Measurements from ENCODE around the gene RPS15. TPM values are rescaled to one million over a fixed set of nuclear protein-coding genes. Genes with fewer than 3 reads are reported as not detected.

The RPS15 gene
- polyA plus RNA-seq, 10 donors, result 743 to 1,364 (median 1,019) TPM

- peak; percentile 93 to 97 (median 95) for DNase-seq
Measured at GRCh38 chr19:1478934-1479707, 40.9 kb downstream of the RPS15 start, which contains the start of gene C19orf25. Gene C19orf25, minus strand, starts transcription at chr19:1479215. Its CDS starts 312 bp downstream, at chr19:1478903.

DNA sequence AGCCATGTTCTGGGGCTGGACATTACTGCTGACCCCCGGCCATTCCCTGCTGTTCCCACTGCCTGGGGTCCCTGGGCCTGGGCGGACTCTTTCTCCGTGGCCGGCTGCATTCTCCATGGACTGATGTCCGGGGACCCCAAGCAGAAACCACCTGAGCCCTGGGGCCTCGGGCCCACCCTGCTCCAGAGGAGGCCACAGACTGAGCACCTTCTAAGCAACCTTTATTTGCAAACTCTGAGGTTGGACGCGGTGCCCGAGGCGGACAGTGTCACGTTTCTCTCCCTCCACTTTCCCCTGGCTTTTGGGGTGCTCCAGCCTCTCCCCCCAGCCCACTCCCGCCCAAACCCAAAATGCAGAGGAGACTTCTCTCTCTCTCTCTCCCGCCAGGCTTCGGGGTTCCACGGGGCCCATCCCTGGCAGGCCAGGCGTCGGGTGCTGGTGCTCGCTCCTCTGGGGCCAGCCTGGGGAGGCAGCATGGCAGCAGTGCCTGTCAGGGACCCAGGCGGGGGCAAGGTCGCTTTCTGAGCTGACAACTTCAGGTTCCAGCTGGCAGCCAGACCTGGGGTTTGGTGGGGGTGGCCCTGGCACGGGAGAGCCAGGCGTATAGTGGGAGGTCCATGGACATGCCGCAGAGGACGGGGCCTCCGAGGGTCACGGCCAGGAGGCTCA lies 43.2 kb downstream of the RPS15 start:
- DNase-seq, result no peak

- no peak for DNase-seq
Measured at GRCh38 chr19:1481893-1482360, 43.7 kb downstream of the RPS15 start.

GRCh38 chr19:1482361-1483130 lies 44.4 kb downstream of the RPS15 start:
- no peak for DNase-seq

DNA sequence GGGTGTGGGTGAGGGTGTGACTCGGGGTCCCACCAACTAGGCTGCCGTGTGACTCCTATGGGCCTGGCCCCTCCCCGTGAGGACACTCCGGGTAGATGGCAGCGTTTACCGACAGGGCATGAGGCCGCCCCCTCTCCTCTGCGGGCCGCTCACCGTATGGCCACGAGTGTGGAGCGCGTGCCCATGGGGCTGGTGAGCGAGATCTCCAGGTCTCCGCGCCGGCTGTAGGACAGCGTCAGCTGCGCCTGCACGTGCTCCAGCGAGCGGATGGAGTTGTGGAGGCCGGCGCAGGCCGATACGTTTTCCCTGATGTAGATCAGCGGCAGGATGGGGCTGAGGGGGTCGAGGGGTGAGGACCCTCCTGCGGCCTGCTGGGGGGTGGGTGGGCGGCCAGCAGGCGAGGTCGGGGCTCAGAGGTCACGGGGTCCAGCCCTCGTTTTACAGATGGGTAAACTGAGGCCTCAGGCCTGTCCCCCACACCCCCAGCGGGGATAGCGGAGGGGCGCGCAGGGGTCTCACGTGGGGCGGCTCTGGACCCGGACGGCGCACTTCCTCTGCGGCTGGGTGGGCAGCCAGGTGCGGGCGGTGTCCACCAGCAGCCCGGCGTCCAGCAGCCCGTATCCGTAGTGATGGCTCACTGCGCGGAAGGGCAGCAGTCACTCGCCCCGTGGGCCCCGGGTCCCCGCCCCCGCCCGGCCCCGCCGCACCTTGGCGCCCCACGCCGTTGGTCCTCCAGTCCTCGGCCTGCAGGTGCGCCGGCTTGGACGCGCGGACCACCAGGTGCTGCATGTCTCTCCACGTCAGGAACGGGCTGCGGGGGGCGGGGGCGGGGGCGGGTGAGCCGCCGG lies 45.2 kb downstream of the RPS15 start:
- DNase-seq, result no peak

DNA sequence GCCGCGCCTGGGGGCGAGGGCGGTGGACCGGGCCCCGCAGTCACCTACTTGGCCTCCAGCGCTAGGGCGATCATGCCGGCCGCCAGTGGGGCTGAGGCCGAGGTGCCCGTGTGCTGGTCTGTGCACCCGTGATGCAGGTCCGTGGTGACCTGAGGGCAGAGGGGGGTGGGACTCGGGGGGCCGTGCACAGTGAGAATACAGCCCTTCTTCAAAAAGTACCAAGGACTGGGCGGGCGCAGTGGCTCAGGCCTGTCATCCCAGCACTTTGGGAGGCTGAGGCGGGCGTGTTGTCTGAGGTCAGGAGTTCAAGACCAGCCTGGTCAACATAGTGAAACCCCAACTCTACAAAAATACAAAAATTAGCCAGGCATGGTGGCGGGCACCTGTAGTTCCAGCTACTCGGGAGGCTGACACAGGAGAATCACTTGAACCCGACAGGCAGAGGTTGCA lies 45.8 kb downstream of the RPS15 start:
- no peak for DNase-seq

GRCh38 chr19:1486720-1487575 lies 48.8 kb downstream of the RPS15 start:
- DNase-seq, result no peak

GRCh38 chr19:1487576-1488281 lies 49.5 kb downstream of the RPS15 start:
- DNase-seq, result no peak

GRCh38 chr19:1488282-1488601 lies 50.0 kb downstream of the RPS15 start:
- no peak for DNase-seq

- no peak for DNase-seq
Measured at GRCh38 chr19:1489463-1490310, 51.5 kb downstream of the RPS15 start.

Other genes with a start within 250 kb of the RPS15 start
- gene STK11, start 232.6 kb upstream of the RPS15 start, polyA plus RNA-seq (ENCODE audit: insufficient read length in 10 of 10), result 10 to 100 TPM; 37.8 to 53.7 (median 47.7) TPM
- 1 to 10 TPM in 7 of 10 donors, under 1 TPM in 3; 0.97 to 2.7 (median 1.2) TPM for gene CBARP, start 200.4 kb upstream of the RPS15 start, polyA plus RNA-seq (ENCODE audit: insufficient read length in 10 of 10)
- gene ATP5F1D, start 196.6 kb upstream of the RPS15 start, polyA plus RNA-seq (ENCODE audit: insufficient read length in 10 of 10), result 100 to 1,000 TPM; 114 to 184 (median 135) TPM
- 10 to 100 TPM; 27.7 to 44.0 (median 33.6) TPM for gene MIDN, start 189.8 kb upstream of the RPS15 start, polyA plus RNA-seq (ENCODE audit: insufficient read length in 10 of 10)
- 100 to 1,000 TPM; 408 to 480 (median 436) TPM for gene CIRBP, start 169.1 kb upstream of the RPS15 start, polyA plus RNA-seq (ENCODE audit: insufficient read length in 10 of 10)
- 10 to 100 TPM in 9 of 10 donors, 1 to 10 TPM in 1; 7.9 to 17.0 (median 14.3) TPM for gene FAM174C, start 162.9 kb upstream of the RPS15 start, polyA plus RNA-seq (ENCODE audit: insufficient read length in 10 of 10)
- 1 to 10 TPM in 7 of 10 donors, under 1 TPM in 3; 0.29 to 2.4 (median 1.3) TPM for gene EFNA2, start 152.5 kb upstream of the RPS15 start, polyA plus RNA-seq (ENCODE audit: insufficient read length in 10 of 10)
- gene NDUFS7, start 54.5 kb upstream of the RPS15 start, polyA plus RNA-seq (ENCODE audit: insufficient read length in 10 of 10), result 10 to 100 TPM; 51.3 to 94.1 (median 63.8) TPM
- 100 to 1,000 TPM; 133 to 200 (median 160) TPM for gene GAMT, start 36.9 kb upstream of the RPS15 start, polyA plus RNA-seq (ENCODE audit: insufficient read length in 10 of 10)
- 10 to 100 TPM; 52.2 to 76.1 (median 64.0) TPM for gene DAZAP1, start 30.8 kb upstream of the RPS15 start, polyA plus RNA-seq (ENCODE audit: insufficient read length in 10 of 10)
- gene APC2, start 11.7 kb downstream of the RPS15 start, polyA plus RNA-seq (ENCODE audit: insufficient read length in 10 of 10), result 1 to 10 TPM in 2 of 10 donors, under 1 TPM in 8; 0.47 to 1.2 (median 0.82) TPM
- gene C19orf25, start 40.8 kb downstream of the RPS15 start, polyA plus RNA-seq (ENCODE audit: insufficient read length in 10 of 10), result 10 to 100 TPM; 11.6 to 20.9 (median 15.8) TPM
- gene PCSK4, start 52.0 kb downstream of the RPS15 start, polyA plus RNA-seq (ENCODE audit: insufficient read length in 10 of 10), result 1 to 10 TPM in 4 of 10 donors, under 1 TPM in 6; 0.46 to 2.0 (median 0.88) TPM
- gene REEP6, start 52.8 kb downstream of the RPS15 start, polyA plus RNA-seq (ENCODE audit: insufficient read length in 10 of 10), result 1 to 10 TPM; 1.4 to 2.6 (median 1.8) TPM
- gene ADAMTSL5, start 74.6 kb downstream of the RPS15 start, polyA plus RNA-seq (ENCODE audit: insufficient read length in 10 of 10), result 10 to 100 TPM in 9 of 10 donors, 1 to 10 TPM in 1; 7.4 to 17.8 (median 13.8) TPM
- under 1 TPM in 9 of 10 donors, not detected in 1; 0.07 to 0.80 (median 0.16) TPM for gene PLK5, start 85.7 kb downstream of the RPS15 start, polyA plus RNA-seq (ENCODE audit: insufficient read length in 10 of 10)
- 10 to 100 TPM; 18.9 to 34.8 (median 24.2) TPM for gene MEX3D, start 129.9 kb downstream of the RPS15 start, polyA plus RNA-seq (ENCODE audit: insufficient read length in 10 of 10)
- 10 to 100 TPM; 40.5 to 69.3 (median 48.9) TPM for gene MBD3, start 154.5 kb downstream of the RPS15 start, polyA plus RNA-seq (ENCODE audit: insufficient read length in 10 of 10)
- 100 to 1,000 TPM; 103 to 166 (median 121) TPM for gene UQCR11, start 167.1 kb downstream of the RPS15 start, polyA plus RNA-seq (ENCODE audit: insufficient read length in 10 of 10)
- 100 to 1,000 TPM; 101 to 150 (median 115) TPM for gene TCF3, start 214.2 kb downstream of the RPS15 start, polyA plus RNA-seq (ENCODE audit: insufficient read length in 10 of 10)